ENCODE results near the gene WDR7.

Gene WDR7

DNA sequence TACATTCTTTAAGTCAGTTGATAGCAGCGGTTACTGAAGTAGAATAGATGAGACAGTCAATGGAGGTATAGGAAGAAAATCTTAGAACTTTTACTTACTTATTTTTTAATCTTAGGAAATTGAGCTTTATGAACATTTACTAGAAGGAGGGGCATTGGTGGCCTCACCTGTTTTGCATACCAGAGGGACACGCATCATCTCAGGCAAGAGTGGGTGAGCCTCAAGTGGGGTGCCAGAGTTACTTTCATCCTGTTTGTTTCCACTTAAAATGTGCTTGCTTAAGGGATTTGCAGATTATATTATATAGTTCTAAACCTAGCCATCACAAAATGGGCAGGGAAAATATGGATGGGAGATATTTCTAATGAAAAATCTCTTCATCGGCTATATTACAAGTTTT lies 61.6 kb downstream of the WDR7 start:
- H3K27ac ChIP-seq (ENCODE audit: low read depth, low read length) = no peak overlapping the region
- H3K4me3 ChIP-seq (ENCODE audit: low read depth in 1 of 5, low read length in 5 of 5) = no peak overlapping the region
- H3K9ac ChIP-seq (ENCODE audit: low read length in 5 of 5) = no peak overlapping the region
- H3K27me3 ChIP-seq (ENCODE audit: control insufficient read depth in 5 of 5, insufficient read depth in 4 of 5, low read length in 5 of 5) = no peaks in the 10 kb centered on the region
- no peaks in the 10 kb centered on the region for H3K9me3 ChIP-seq (ENCODE audit: control insufficient read depth in 5 of 5, low read length in 5 of 5)
- peaks cover 0 to 2% (median 0%) of the 10 kb centered on the region in 5 donors for H3K36me3 ChIP-seq (ENCODE audit: control insufficient read depth in 5 of 5, insufficient read depth in 5 of 5, low read length in 5 of 5)
- H3K4me1 ChIP-seq (ENCODE audit: control insufficient read depth in 5 of 5, insufficient read depth in 5 of 5, low read length in 5 of 5) = peaks cover 0 to 8% (median 6%) of the 10 kb centered on the region in 5 donors

DNA sequence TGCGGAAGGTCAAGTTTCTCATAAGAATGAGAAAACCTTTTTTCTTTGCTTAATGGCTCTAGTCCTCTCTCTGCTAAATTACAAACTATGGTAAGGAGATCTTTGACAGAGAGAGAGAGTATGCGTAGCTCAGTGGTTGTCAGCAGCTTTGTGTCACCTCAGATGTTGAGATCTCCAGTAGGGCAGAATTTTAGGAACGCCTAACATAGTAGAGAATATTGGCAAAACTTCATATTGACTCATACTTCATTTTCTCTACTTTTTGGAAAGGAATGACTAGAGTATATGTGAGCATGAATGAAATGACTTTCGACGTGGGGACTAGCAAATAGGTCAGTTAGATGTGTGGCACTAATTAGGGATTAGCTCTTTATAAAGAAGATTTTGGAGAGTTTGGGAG lies 64.0 kb downstream of the WDR7 start:
- Histone ChIP-seq H3K4me3 (ENCODE audit: low read depth in 1 of 5, low read length in 5 of 5) (no peak overlapping the region), H3K4me1 (ENCODE audit: control insufficient read depth in 5 of 5, insufficient read depth in 5 of 5, low read length in 5 of 5) (peaks cover 0 to 8% (median 6%) of the 10 kb centered on the region in 5 donors), H3K27me3 (ENCODE audit: control insufficient read depth in 5 of 5, insufficient read depth in 4 of 5, low read length in 5 of 5) (no peaks in the 10 kb centered on the region), H3K36me3 (ENCODE audit: control insufficient read depth in 5 of 5, insufficient read depth in 5 of 5, low read length in 5 of 5) (peaks cover 0 to 12% (median 0%) of the 10 kb centered on the region in 5 donors), H3K9ac (ENCODE audit: low read length in 5 of 5) (no peak overlapping the region), H3K27ac (ENCODE audit: low read depth, low read length) (no peak overlapping the region), H3K9me3 (ENCODE audit: control insufficient read depth in 5 of 5, low read length in 5 of 5) (no peaks in the 10 kb centered on the region)

DNA sequence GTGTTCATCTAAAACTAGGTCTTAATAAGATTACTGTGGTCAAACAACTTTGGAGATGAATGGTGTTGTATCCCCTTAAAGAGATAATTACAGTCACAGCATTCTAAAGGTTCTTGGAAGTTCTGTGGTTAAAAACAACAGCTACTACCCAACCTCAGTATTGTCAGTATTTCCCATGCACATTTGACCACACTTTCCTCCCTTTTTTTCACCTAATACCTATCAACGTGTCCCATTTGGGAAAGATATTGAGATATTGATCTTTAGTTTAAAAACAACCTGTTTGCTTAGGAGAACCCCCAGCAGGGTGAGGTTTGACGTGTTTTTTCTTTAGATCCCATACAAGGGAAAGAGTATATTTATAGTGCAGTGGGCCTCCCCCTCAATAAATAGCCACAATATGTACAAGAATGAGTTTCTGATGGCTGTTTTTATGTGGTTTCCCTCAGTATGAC lies 65.6 kb downstream of the WDR7 start:
- H3K4me1 ChIP-seq (ENCODE audit: control insufficient read depth in 5 of 5, insufficient read depth in 5 of 5, low read length in 5 of 5) = peaks cover 0 to 8% (median 5%) of the 10 kb centered on the region in 5 donors
- H3K27ac ChIP-seq (ENCODE audit: low read depth, low read length) = no peak overlapping the region
- H3K27me3 ChIP-seq (ENCODE audit: control insufficient read depth in 5 of 5, insufficient read depth in 4 of 5, low read length in 5 of 5) = no peaks in the 10 kb centered on the region
- no peak overlapping the region for H3K9ac ChIP-seq (ENCODE audit: low read length in 5 of 5)
- H3K36me3 ChIP-seq (ENCODE audit: control insufficient read depth in 5 of 5, insufficient read depth in 5 of 5, low read length in 5 of 5) = peaks cover 0 to 22% (median 4%) of the 10 kb centered on the region in 5 donors
- no peak overlapping the region for H3K4me3 ChIP-seq (ENCODE audit: low read depth in 1 of 5, low read length in 5 of 5)
- no peaks in the 10 kb centered on the region for H3K9me3 ChIP-seq (ENCODE audit: control insufficient read depth in 5 of 5, low read length in 5 of 5)

DNA sequence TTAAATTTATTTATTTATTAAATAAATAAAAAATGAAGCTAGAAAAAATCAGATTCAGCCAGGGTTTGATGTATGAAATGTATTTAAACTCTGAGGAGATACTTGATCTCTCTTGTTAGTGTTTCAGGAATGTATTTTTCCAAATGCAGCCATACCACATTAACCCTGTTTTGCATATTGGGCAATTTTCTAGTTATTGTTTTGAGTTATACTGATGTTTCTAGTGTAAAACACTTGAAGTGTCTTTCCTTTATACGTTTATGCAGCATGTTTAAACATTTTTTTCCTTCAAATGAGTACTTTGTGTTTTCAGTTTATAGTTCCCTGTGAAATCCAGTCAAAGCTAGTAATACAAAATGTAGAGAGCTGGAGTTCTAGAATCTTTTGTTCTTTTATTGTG lies 69.9 kb downstream of the WDR7 start:
- Histone ChIP-seq H3K27ac (ENCODE audit: low read depth, low read length) (no peak overlapping the region), H3K27me3 (ENCODE audit: control insufficient read depth in 5 of 5, insufficient read depth in 4 of 5, low read length in 5 of 5) (no peaks in the 10 kb centered on the region), H3K4me3 (ENCODE audit: low read depth in 1 of 5, low read length in 5 of 5) (no peak overlapping the region), H3K9ac (ENCODE audit: low read length in 5 of 5) (no peak overlapping the region), H3K36me3 (ENCODE audit: control insufficient read depth in 5 of 5, insufficient read depth in 5 of 5, low read length in 5 of 5) (peaks cover 0 to 34% (median 4%) of the 10 kb centered on the region in 5 donors), H3K4me1 (ENCODE audit: control insufficient read depth in 5 of 5, insufficient read depth in 5 of 5, low read length in 5 of 5) (no peaks in the 10 kb centered on the region), H3K9me3 (ENCODE audit: control insufficient read depth in 5 of 5, low read length in 5 of 5) (no peaks in the 10 kb centered on the region)

DNA sequence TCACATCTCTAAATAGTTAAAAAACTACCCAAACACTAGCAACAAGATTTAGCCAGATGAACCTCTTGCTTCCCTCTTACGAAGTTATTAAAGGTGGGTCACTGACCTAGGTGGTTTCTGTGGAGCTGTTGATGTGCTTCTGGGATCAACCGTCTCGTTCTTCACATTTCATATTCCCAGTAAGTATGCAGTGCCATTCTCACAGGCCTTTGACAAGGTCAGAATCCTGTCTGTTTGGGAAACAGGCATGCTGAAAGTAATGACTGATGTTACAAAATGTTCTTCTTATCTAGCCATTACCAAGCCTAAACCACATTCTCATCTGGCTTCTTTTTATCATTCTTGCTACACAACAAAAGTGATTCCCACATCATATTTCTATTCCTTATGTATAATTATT lies 70.3 kb downstream of the WDR7 start:
- H3K27ac ChIP-seq (ENCODE audit: low read depth, low read length) = no peak overlapping the region
- H3K9me3 ChIP-seq (ENCODE audit: control insufficient read depth in 5 of 5, low read length in 5 of 5) = no peaks in the 10 kb centered on the region

DNA sequence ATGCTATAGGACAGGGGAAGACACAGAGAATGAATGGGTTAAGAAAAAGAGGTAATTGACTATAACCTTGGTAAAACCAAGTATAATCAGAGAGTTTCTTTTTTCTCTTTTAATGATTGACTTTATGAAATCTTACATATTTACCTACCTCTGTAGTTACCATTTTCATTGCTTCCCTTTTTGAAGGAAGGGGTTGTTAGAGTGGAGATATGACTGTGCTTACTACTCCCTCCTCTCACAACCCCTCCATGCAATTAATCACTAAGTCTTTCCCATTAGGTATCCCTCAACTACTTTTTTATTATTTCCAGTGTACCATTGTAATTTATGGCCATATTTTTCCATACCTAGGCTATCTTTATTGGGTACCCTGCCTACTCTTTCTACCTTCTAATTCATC lies 71.4 kb downstream of the WDR7 start:
- H3K9ac ChIP-seq (ENCODE audit: low read length in 5 of 5) = no peak overlapping the region
- peaks cover 4 to 40% (median 7%) of the 10 kb centered on the region in 5 donors for H3K36me3 ChIP-seq (ENCODE audit: control insufficient read depth in 5 of 5, insufficient read depth in 5 of 5, low read length in 5 of 5)
- no peak overlapping the region for H3K4me3 ChIP-seq (ENCODE audit: low read depth in 1 of 5, low read length in 5 of 5)
- H3K27me3 ChIP-seq (ENCODE audit: control insufficient read depth in 5 of 5, insufficient read depth in 4 of 5, low read length in 5 of 5) = no peaks in the 10 kb centered on the region
- H3K9me3 ChIP-seq (ENCODE audit: control insufficient read depth in 5 of 5, low read length in 5 of 5) = no peaks in the 10 kb centered on the region
- H3K27ac ChIP-seq (ENCODE audit: low read depth, low read length) = no peak overlapping the region
- H3K4me1 ChIP-seq (ENCODE audit: control insufficient read depth in 5 of 5, insufficient read depth in 5 of 5, low read length in 5 of 5) = no peaks in the 10 kb centered on the region

More for the DNA sequence above, 70.3 kb downstream of the WDR7 start:
- Histone ChIP-seq H3K36me3 (ENCODE audit: control insufficient read depth in 5 of 5, insufficient read depth in 5 of 5, low read length in 5 of 5) (peaks cover under 1 to 34% (median 4%) of the 10 kb centered on the region in 5 donors), H3K27me3 (ENCODE audit: control insufficient read depth in 5 of 5, insufficient read depth in 4 of 5, low read length in 5 of 5) (no peaks in the 10 kb centered on the region), H3K4me3 (ENCODE audit: low read depth in 1 of 5, low read length in 5 of 5) (no peak overlapping the region), H3K9ac (ENCODE audit: low read length in 5 of 5) (no peak overlapping the region), H3K4me1 (ENCODE audit: control insufficient read depth in 5 of 5, insufficient read depth in 5 of 5, low read length in 5 of 5) (no peaks in the 10 kb centered on the region)

DNA sequence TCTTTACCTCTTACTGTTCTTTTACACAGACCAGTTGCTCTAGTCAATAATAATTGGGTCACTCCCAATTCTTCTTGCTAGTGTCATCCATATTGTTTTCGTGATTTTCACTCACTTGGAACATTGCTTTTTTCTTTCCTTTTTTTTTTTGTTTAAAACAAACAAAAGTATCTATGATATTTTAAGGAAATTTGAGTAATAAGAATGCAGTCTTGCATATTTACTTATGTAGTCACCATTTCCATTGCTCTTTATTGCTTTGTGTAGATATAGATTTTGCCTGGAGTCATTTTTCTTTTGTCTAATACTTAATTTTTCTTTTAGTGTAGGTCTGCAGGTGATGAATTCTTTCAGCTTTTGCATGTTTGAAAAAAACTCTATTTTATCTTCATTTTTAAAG lies 71.9 kb downstream of the WDR7 start:
- H3K9me3 ChIP-seq (ENCODE audit: control insufficient read depth in 5 of 5, low read length in 5 of 5) = no peaks in the 10 kb centered on the region
- H3K4me3 ChIP-seq (ENCODE audit: low read depth in 1 of 5, low read length in 5 of 5) = no peak overlapping the region
- H3K27ac ChIP-seq (ENCODE audit: low read depth, low read length) = no peak overlapping the region
- no peaks in the 10 kb centered on the region for H3K4me1 ChIP-seq (ENCODE audit: control insufficient read depth in 5 of 5, insufficient read depth in 5 of 5, low read length in 5 of 5)
- H3K27me3 ChIP-seq (ENCODE audit: control insufficient read depth in 5 of 5, insufficient read depth in 4 of 5, low read length in 5 of 5) = no peaks in the 10 kb centered on the region
- H3K9ac ChIP-seq (ENCODE audit: low read length in 5 of 5) = no peak overlapping the region
- H3K36me3 ChIP-seq (ENCODE audit: control insufficient read depth in 5 of 5, insufficient read depth in 5 of 5, low read length in 5 of 5) = peaks cover 4 to 40% (median 7%) of the 10 kb centered on the region in 5 donors

DNA sequence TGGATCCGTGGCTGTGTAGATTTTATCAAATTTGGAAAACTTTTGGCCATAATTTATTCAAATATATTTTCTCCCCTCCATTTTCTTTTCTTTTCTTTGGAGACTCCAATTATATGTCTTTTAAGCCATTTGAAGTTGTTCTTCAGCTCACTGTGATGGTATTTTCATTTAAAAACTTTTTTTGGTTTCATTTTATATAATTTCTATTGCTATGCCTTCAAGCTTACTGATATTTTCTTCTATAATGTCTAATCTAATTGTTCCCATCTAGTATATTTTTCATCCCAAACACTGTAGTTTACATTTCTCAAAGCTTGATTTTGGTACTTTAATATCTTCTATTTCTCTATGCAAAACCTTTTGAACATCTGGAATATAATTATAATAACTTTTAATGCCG lies 72.5 kb downstream of the WDR7 start:
- H3K9me3 ChIP-seq (ENCODE audit: control insufficient read depth in 5 of 5, low read length in 5 of 5) = no peaks in the 10 kb centered on the region
- no peaks in the 10 kb centered on the region for H3K27me3 ChIP-seq (ENCODE audit: control insufficient read depth in 5 of 5, insufficient read depth in 4 of 5, low read length in 5 of 5)
- H3K4me1 ChIP-seq (ENCODE audit: control insufficient read depth in 5 of 5, insufficient read depth in 5 of 5, low read length in 5 of 5) = no peaks in the 10 kb centered on the region
- no peak overlapping the region for H3K4me3 ChIP-seq (ENCODE audit: low read depth in 1 of 5, low read length in 5 of 5)
- H3K9ac ChIP-seq (ENCODE audit: low read length in 5 of 5) = no peak overlapping the region
- H3K27ac ChIP-seq (ENCODE audit: low read depth, low read length) = no peak overlapping the region
- peaks cover 7 to 40% (median 10%) of the 10 kb centered on the region in 5 donors for H3K36me3 ChIP-seq (ENCODE audit: control insufficient read depth in 5 of 5, insufficient read depth in 5 of 5, low read length in 5 of 5)

DNA sequence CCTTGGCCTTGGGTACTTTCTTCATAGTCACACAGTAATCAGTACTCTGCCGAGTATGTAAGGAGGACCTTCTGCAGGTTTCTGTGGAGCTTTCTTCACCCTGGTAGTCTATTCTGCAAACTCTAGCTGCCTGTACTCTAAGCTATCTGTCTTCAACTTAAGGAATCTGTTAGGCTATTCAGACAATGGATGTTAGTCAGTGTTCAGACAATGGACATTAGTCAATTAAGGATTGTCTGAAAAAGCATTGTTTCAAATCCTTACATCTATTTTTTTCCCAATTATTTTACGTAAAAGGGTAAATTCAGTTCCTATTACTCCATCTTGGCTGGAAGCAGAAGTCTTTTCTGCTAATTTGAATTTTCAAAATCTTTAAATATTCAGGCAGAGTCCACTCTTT lies 75.7 kb downstream of the WDR7 start:
- H3K36me3 ChIP-seq (ENCODE audit: control insufficient read depth in 5 of 5, insufficient read depth in 5 of 5, low read length in 5 of 5) = peaks cover 6 to 33% (median 13%) of the 10 kb centered on the region in 5 donors
- H3K4me1 ChIP-seq (ENCODE audit: control insufficient read depth in 5 of 5, insufficient read depth in 5 of 5, low read length in 5 of 5) = no peaks in the 10 kb centered on the region
- H3K9ac ChIP-seq (ENCODE audit: low read length in 5 of 5) = no peak overlapping the region
- no peak overlapping the region for H3K27ac ChIP-seq (ENCODE audit: low read depth, low read length)
- H3K4me3 ChIP-seq (ENCODE audit: low read depth in 1 of 5, low read length in 5 of 5) = no peak overlapping the region
- H3K9me3 ChIP-seq (ENCODE audit: control insufficient read depth in 5 of 5, low read length in 5 of 5) = no peaks in the 10 kb centered on the region
- no peaks in the 10 kb centered on the region for H3K27me3 ChIP-seq (ENCODE audit: control insufficient read depth in 5 of 5, insufficient read depth in 4 of 5, low read length in 5 of 5)

DNA sequence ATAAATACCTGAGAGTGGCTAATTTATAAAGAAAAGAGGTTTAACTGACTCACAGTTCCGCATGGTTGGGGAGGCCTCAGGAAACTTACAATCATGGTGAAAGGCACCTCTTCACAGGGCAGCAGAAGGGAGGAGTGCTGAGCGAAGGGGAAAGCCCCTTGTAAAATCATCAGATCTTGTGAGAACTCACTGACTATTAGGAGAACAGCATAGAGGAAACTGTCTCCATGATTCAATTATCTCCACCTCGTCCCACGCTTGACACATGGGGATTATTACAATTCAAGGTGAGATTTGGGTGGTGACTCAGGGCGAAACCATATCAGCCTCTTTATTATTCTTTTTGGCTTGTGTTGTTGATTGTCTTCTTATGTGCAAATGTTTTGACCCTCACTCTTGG lies 76.2 kb downstream of the WDR7 start:
- Histone ChIP-seq H3K4me3 (ENCODE audit: low read depth in 1 of 5, low read length in 5 of 5) (no peak overlapping the region), H3K9ac (ENCODE audit: low read length in 5 of 5) (no peak overlapping the region), H3K4me1 (ENCODE audit: control insufficient read depth in 5 of 5, insufficient read depth in 5 of 5, low read length in 5 of 5) (no peaks in the 10 kb centered on the region), H3K27ac (ENCODE audit: low read depth, low read length) (no peak overlapping the region), H3K9me3 (ENCODE audit: control insufficient read depth in 5 of 5, low read length in 5 of 5) (no peaks in the 10 kb centered on the region), H3K27me3 (ENCODE audit: control insufficient read depth in 5 of 5, insufficient read depth in 4 of 5, low read length in 5 of 5) (no peaks in the 10 kb centered on the region), H3K36me3 (ENCODE audit: control insufficient read depth in 5 of 5, insufficient read depth in 5 of 5, low read length in 5 of 5) (peaks cover 8 to 36% (median 13%) of the 10 kb centered on the region in 5 donors)

DNA sequence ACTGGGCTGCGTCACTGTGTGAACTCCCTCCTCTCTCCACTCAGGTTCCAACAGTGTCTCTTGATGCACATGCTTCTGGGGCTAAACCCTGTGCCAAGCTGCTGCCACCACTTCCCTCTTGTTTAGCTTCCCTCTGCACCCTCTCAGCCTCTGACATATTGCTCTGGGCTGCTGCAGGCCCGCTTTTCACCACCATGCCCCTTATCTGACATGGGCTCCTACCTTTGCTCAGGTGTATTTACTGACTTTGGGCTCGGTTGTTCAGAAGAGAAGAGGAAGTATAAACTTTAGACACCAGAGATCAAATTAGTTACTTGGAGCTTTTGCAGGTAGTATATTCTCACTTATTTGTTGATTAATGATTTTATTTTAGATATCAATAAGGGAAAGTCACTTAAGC lies 77.6 kb downstream of the WDR7 start:
- H3K27me3 ChIP-seq (ENCODE audit: control insufficient read depth in 5 of 5, insufficient read depth in 4 of 5, low read length in 5 of 5) = no peaks in the 10 kb centered on the region
- peaks cover 8 to 34% (median 11%) of the 10 kb centered on the region in 5 donors for H3K36me3 ChIP-seq (ENCODE audit: control insufficient read depth in 5 of 5, insufficient read depth in 5 of 5, low read length in 5 of 5)
- no peak overlapping the region for H3K4me3 ChIP-seq (ENCODE audit: low read depth in 1 of 5, low read length in 5 of 5)
- no peak overlapping the region for H3K9ac ChIP-seq (ENCODE audit: low read length in 5 of 5)
- H3K4me1 ChIP-seq (ENCODE audit: control insufficient read depth in 5 of 5, insufficient read depth in 5 of 5, low read length in 5 of 5) = no peaks in the 10 kb centered on the region
- H3K9me3 ChIP-seq (ENCODE audit: control insufficient read depth in 5 of 5, low read length in 5 of 5) = no peaks in the 10 kb centered on the region
- no peak overlapping the region for H3K27ac ChIP-seq (ENCODE audit: low read depth, low read length)
